ENCODE measurements around the gene MAFG. TPM values are rescaled to one million over a fixed set of nuclear protein-coding genes. Genes with fewer than 3 reads are reported as not detected.

The MAFG gene
- total and polyA plus RNA-seq, 10 donors, result 3.2 to 41.4 (median 23.4) TPM

- no peak overlapping the region for H3K27ac ChIP-seq
- peaks cover 2 to 72% (median 49%) of the 10 kb centered on the region in 6 donors for H3K36me3 ChIP-seq
- H3K27me3 ChIP-seq (replicated peaks in 1 of 7), result no peaks in the 10 kb centered on the region
- H3K4me1 ChIP-seq, result peaks cover 18 to 75% (median 49%) of the 10 kb centered on the region in 6 donors
- peak overlapping the region in 6 of 8 donors; percentile 70 to 99 (median 95) for H3K4me3 ChIP-seq
- TF ChIP-seq CTCF (IDR thresholded peaks at IDR 0.05 in 8 of 11, conservative IDR thresholded peaks at IDR 0.05 in 3 of 11), result no peak
- TF ChIP-seq POLR2A (IDR thresholded peaks at IDR 0.05), result no peak
- TF ChIP-seq POLR2AphosphoS5 (IDR thresholded peaks at IDR 0.05), result no peak
- no peaks in the 10 kb centered on the region for H3K9me3 ChIP-seq
- DNase-seq, result no peak
- intact Hi-C loops (cut with DNase I; ENCODE audit: low total_unique reads), result no loop called here
- 75 to 85% (median 77%) methylated on average over 21 of the region's 21 CpGs for WGBS, 5 donors
Measured at GRCh38 chr17:81916234-81917001, 11.1 kb downstream of the MAFG start.

- Histone ChIP-seq H3K4me3 (no peak overlapping the region), H3K27ac (no peak overlapping the region), H3K36me3 (peaks cover 2 to 61% (median 42%) of the 10 kb centered on the region in 6 donors), H3K9me3 (no peaks in the 10 kb centered on the region), H3K4me1 (peaks cover 21 to 70% (median 46%) of the 10 kb centered on the region in 6 donors), H3K27me3 (replicated peaks in 1 of 7) (no peaks in the 10 kb centered on the region)
- no peak for DNase-seq
- 92 to 96% (median 94%) methylated on average over 11 to 12 of the region's 12 CpGs for WGBS, 5 donors
- intact Hi-C loops (cut with DNase I; ENCODE audit: low total_unique reads), result no loop called here
- no peak for TF ChIP-seq POLR2AphosphoS5 (IDR thresholded peaks at IDR 0.05)
- no peak for TF ChIP-seq POLR2A (IDR thresholded peaks at IDR 0.05)
- no peak for TF ChIP-seq CTCF (IDR thresholded peaks at IDR 0.05 in 8 of 11, conservative IDR thresholded peaks at IDR 0.05 in 3 of 11)
Measured at GRCh38 chr17:81915331-81915730, 12.2 kb downstream of the MAFG start.

- Histone ChIP-seq H3K36me3 (peaks cover 2 to 52% (median 39%) of the 10 kb centered on the region in 6 donors), H3K4me1 (peaks cover 26 to 70% (median 51%) of the 10 kb centered on the region in 6 donors), H3K9me3 (no peaks in the 10 kb centered on the region), H3K4me3 (no peak overlapping the region), H3K27ac (no peak overlapping the region), H3K27me3 (replicated peaks in 1 of 7) (no peaks in the 10 kb centered on the region)
- TF ChIP-seq CTCF (IDR thresholded peaks at IDR 0.05 in 8 of 11, conservative IDR thresholded peaks at IDR 0.05 in 3 of 11), result no peak
- TF ChIP-seq POLR2A (IDR thresholded peaks at IDR 0.05), result no peak
- no peak for TF ChIP-seq POLR2AphosphoS5 (IDR thresholded peaks at IDR 0.05)
- DNase-seq, result no peak
- 95 to 98% (median 97%) methylated on average over 23 to 36 of the region's 36 CpGs for WGBS, 5 donors
- intact Hi-C loops (cut with DNase I; ENCODE audit: low total_unique reads), result no loop called here
Measured at GRCh38 chr17:81914103-81914850, 13.3 kb downstream of the MAFG start.
